ENCODE data around the gene WNT3A. TPM values are rescaled to one million over a fixed set of nuclear protein-coding genes. Genes with fewer than 3 reads are reported as not detected.
"Not testable (repeated sequence)": the region's sequence is repeated elsewhere in the genome, so short reads cannot be mapped to it uniquely, and the experiment has no call there.

The WNT3A gene
- total RNA-seq, 3 donors from 2014 or later, result not detected

- intact Hi-C loops (cut with DNase I, micrococcal nuclease); H3K4me1 ChIP-seq (ENCODE audit: low read depth); H3K4me3 ChIP-seq; H3K9me3 ChIP-seq; H3K36me3 ChIP-seq (ENCODE audit: low read depth); ATAC-seq; DNase-seq: not testable (repeated sequence)
Measured at GRCh38 chr1:227971643-227972282, 35.0 kb upstream of the WNT3A start.

GRCh38 chr1:227972283-227972679 lies 34.5 kb upstream of the WNT3A start:
- H3K9me3 ChIP-seq; H3K4me3 ChIP-seq; H3K36me3 ChIP-seq (ENCODE audit: low read depth); ATAC-seq; DNase-seq; intact Hi-C loops (cut with DNase I, micrococcal nuclease); H3K4me1 ChIP-seq (ENCODE audit: low read depth): not testable (repeated sequence)

- H3K9me3 ChIP-seq; H3K4me1 ChIP-seq (ENCODE audit: low read depth); ATAC-seq; intact Hi-C loops (cut with DNase I, micrococcal nuclease); H3K36me3 ChIP-seq (ENCODE audit: low read depth); H3K4me3 ChIP-seq: not testable (repeated sequence)
- DNase-seq, result peak in 1 of 3 donors; percentile 38
Measured at GRCh38 chr1:227972843-227973374, 33.9 kb upstream of the WNT3A start.

GRCh38 chr1:227973724-227974288 lies 33.0 kb upstream of the WNT3A start:
- H3K4me3 ChIP-seq; DNase-seq; H3K4me1 ChIP-seq (ENCODE audit: low read depth); intact Hi-C loops (cut with DNase I, micrococcal nuclease); ATAC-seq; H3K9me3 ChIP-seq; H3K36me3 ChIP-seq (ENCODE audit: low read depth): not testable (repeated sequence)

- intact Hi-C loops (cut with DNase I, micrococcal nuclease); H3K4me1 ChIP-seq (ENCODE audit: low read depth); H3K36me3 ChIP-seq (ENCODE audit: low read depth); ATAC-seq; H3K4me3 ChIP-seq; H3K9me3 ChIP-seq; DNase-seq: not testable (repeated sequence)
Measured at GRCh38 chr1:227975583-227976283, 31.1 kb upstream of the WNT3A start.

GRCh38 chr1:227987181-227987580 lies 19.6 kb upstream of the WNT3A start:
- ATAC-seq (no peak), DNase-seq (no peak)
- TF ChIP-seq CTCF (IDR thresholded peaks at IDR 0.05), result no peak
- intact Hi-C loops (cut with DNase I, micrococcal nuclease), result no loop called here
- H3K36me3 ChIP-seq (ENCODE audit: low read depth), result no peaks in the 10 kb centered on the region
- H3K4me1 ChIP-seq (ENCODE audit: low read depth), result no peaks in the 10 kb centered on the region
- no peaks in the 10 kb centered on the region for H3K9me3 ChIP-seq
- no peak overlapping the region for H3K4me3 ChIP-seq

- no peak for TF ChIP-seq CTCF (IDR thresholded peaks at IDR 0.05)
- no peaks in the 10 kb centered on the region for H3K4me1 ChIP-seq (ENCODE audit: low read depth)
- ATAC-seq (no peak), DNase-seq (no peak)
- intact Hi-C loops (cut with DNase I, micrococcal nuclease), result no loop called here
- no peak overlapping the region for H3K4me3 ChIP-seq
- peaks cover 6% of the 10 kb centered on the region for H3K9me3 ChIP-seq
- H3K36me3 ChIP-seq (ENCODE audit: low read depth), result no peaks in the 10 kb centered on the region
Measured at GRCh38 chr1:227994632-227995300, 12.0 kb upstream of the WNT3A start.
